CD4-positive, alpha-beta T cell treated with Interleukin-12 subunit alpha and Interleukin-12 subunit beta, for 1 hour (primary cell): ENCODE data around the gene SYNPO2L.
"Not testable (repeated sequence)": the region's sequence is repeated elsewhere in the genome, so short reads cannot be mapped to it uniquely, and the experiment has no call there.

Source experiments
- DNase-seq: peaks from one replicate; pipeline ENCODE4 v3.0.0-alpha.2; 2020

SYNPO2L gene

GRCh38 chr10:73655990-73656298 is at the start of gene SYNPO2L:
Gene SYNPO2L (minus strand): TSS chr10:73656029. CDS start chr10:73655922, 107 bp downstream.
- no peak for DNase-seq

GRCh38 chr10:73703924-73704323 is 48.1 kb upstream of the SYNPO2L start:
- not testable (repeated sequence) for DNase-seq

GRCh38 chr10:73698819-73699218 is 43.0 kb upstream of the SYNPO2L start:
- DNase-seq: not testable (repeated sequence)

- not testable (repeated sequence) for DNase-seq
These were observed 41.9 kb upstream of the SYNPO2L start, which contains the start of gene AGAP5 for GRCh38 chr10:73697675-73698159. Gene AGAP5 (minus strand): TSS chr10:73698109. CDS start chr10:73697755, 354 bp downstream.

GRCh38 chr10:73695302-73695701 is 39.5 kb upstream of the SYNPO2L start:
- not testable (repeated sequence) for DNase-seq

GRCh38 chr10:73690755-73691154 is 34.9 kb upstream of the SYNPO2L start:
- not testable (repeated sequence) for DNase-seq

GRCh38 chr10:73689596-73689995 is 33.8 kb upstream of the SYNPO2L start:
- DNase-seq: not testable (repeated sequence)

- not testable (repeated sequence) for DNase-seq
These were observed 31.8 kb upstream of the SYNPO2L start for GRCh38 chr10:73687641-73688040.

- not testable (repeated sequence) for DNase-seq
These were observed 18.7 kb upstream of the SYNPO2L start for GRCh38 chr10:73674546-73674945.

GRCh38 chr10:73668378-73668777 is 12.5 kb upstream of the SYNPO2L start:
- DNase-seq: not testable (repeated sequence)

- not testable (repeated sequence) for DNase-seq
These were observed 10.5 kb upstream of the SYNPO2L start for GRCh38 chr10:73666153-73666809.

GRCh38 chr10:73665581-73665980 is 9.8 kb upstream of the SYNPO2L start:
- DNase-seq: not testable (repeated sequence)

GRCh38 chr10:73664156-73665040 is 8.6 kb upstream of the SYNPO2L start:
- DNase-seq: not testable (repeated sequence)

GRCh38 chr10:73663621-73664020 is 7.8 kb upstream of the SYNPO2L start:
- DNase-seq: not testable (repeated sequence)

GRCh38 chr10:73662705-73663104 is 6.9 kb upstream of the SYNPO2L start:
- DNase-seq: not testable (repeated sequence)

- DNase-seq: no peak
These were observed 406 bp downstream of the SYNPO2L start for GRCh38 chr10:73655257-73655989.

GRCh38 chr10:73653701-73654100 is 2.1 kb downstream of the SYNPO2L start:
- DNase-seq: no peak

- DNase-seq: no peak
These were observed 2.6 kb downstream of the SYNPO2L start for GRCh38 chr10:73653195-73653594.

GRCh38 chr10:73650537-73651331 is 5.1 kb downstream of the SYNPO2L start:
- no peak for DNase-seq

GRCh38 chr10:73649876-73650536 is 5.8 kb downstream of the SYNPO2L start:
- DNase-seq: no peak

GRCh38 chr10:73648975-73649829 is 6.6 kb downstream of the SYNPO2L start:
- DNase-seq: no peak
